ENCODE measurements around the gene TSPAN18. TPM values are rescaled to one million over a fixed set of nuclear protein-coding genes. Genes with fewer than 3 reads are reported as not detected.

TSPAN18 gene
- total RNA-seq, 1 donor from 2014 or later, result 12.8 TPM

DNA sequence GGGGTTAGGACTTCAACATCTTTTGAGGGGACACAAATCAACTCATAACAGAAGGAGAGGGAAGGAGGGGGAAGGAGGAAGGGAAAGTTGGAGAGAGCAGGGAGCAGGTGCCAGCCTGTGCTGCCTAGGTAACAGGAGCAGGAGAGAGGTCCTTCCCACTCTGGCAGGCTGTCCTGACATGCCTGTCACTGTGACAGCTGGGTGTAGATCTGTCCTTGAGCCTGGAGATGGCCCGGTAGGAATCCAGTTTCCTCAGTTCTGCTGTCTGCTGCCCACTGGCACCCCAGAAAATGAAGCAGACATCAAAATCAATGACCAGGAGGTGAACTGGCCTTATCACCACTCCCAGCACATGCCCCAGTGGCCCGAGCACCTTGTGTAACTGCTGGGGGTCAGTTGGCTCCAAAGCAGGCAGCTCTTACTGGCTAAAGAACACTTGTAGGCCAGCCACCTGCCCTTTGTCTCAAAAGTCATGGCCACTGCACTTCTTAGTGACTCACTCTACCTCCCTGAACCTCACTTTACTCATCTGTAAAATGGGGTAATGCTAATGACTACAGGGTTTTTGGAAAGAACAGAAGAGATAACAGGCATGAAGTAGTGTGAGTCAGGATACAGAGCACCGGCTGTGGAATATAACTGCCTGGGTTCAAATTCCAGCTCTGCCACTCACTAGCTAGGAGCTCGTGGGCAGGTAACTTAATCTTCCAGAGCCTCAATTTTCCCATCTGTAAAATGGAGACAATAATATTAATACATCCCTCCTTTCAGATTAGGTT lies 8.0 kb upstream of the TSPAN18 start:
- no peaks in the 10 kb centered on the region for H3K36me3 ChIP-seq
- DNase-seq (ENCODE audit: extremely low spot score in 2 of 2), result no peak
- peaks cover 9% of the 10 kb centered on the region for H3K4me1 ChIP-seq
- TF ChIP-seq, protein P1, sequence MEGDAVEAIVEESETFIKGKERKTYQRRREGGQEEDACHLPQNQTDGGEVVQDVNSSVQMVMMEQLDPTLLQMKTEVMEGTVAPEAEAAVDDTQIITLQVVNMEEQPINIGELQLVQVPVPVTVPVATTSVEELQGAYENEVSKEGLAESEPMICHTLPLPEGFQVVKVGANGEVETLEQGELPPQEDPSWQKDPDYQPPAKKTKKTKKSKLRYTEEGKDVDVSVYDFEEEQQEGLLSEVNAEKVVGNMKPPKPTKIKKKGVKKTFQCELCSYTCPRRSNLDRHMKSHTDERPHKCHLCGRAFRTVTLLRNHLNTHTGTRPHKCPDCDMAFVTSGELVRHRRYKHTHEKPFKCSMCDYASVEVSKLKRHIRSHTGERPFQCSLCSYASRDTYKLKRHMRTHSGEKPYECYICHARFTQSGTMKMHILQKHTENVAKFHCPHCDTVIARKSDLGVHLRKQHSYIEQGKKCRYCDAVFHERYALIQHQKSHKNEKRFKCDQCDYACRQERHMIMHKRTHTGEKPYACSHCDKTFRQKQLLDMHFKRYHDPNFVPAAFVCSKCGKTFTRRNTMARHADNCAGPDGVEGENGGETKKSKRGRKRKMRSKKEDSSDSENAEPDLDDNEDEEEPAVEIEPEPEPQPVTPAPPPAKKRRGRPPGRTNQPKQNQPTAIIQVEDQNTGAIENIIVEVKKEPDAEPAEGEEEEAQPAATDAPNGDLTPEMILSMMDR (IDR thresholded peaks at IDR 0.05), result no peak
- TF ChIP-seq POLR2A (IDR thresholded peaks at IDR 0.05), result no peak
- TF ChIP-seq POLR2AphosphoS5 (IDR thresholded peaks at IDR 0.05; ENCODE audit: insufficient read depth in 1 of 2, low read depth in 1 of 2), result no peak
- intact Hi-C loops (cut with DNase I), result no loop called here
- H3K27ac ChIP-seq, result no peak overlapping the region
- no peaks in the 10 kb centered on the region for H3K27me3 ChIP-seq
- H3K9me3 ChIP-seq, result no peaks in the 10 kb centered on the region
- no peak overlapping the region for H3K4me3 ChIP-seq

DNA sequence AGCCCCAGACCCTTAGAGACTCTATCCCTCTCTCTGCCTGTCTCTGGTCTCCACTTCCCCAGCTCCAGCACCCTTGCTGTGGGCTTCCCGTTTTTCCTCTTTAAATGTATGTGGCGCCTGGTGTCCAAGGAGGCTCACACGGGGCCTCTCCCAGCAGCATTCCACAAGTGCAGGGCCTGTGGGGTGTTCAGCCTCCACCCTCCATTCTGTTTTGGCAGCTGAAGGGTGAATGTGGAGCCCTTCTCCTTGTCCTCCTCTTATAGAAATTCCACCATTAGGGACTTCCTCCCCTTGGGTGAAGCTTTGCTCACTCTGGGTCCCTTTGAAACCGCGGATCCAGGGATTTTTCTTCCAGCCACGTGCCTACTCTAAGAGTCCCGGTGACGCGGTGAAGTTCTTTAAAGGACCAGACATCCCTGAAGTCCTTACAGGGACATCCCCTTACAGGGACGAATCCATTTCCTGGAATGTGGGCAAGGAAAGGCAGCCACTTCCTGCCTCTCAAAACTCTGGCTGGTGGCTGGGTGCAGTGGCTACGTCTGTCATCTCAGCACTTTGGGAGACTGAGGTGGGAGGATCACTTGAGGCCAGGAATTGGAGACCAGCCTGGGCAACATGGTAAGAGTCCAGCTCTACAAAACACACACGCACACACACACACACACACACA lies 1.6 kb upstream of the TSPAN18 start:
- intact Hi-C loops (cut with DNase I), result loop anchor here (10.0 kb wide), 1 partner anchor 100 kb away; no protein-coding TSS in a partner anchor
- no peaks in the 10 kb centered on the region for H3K27me3 ChIP-seq

DNA sequence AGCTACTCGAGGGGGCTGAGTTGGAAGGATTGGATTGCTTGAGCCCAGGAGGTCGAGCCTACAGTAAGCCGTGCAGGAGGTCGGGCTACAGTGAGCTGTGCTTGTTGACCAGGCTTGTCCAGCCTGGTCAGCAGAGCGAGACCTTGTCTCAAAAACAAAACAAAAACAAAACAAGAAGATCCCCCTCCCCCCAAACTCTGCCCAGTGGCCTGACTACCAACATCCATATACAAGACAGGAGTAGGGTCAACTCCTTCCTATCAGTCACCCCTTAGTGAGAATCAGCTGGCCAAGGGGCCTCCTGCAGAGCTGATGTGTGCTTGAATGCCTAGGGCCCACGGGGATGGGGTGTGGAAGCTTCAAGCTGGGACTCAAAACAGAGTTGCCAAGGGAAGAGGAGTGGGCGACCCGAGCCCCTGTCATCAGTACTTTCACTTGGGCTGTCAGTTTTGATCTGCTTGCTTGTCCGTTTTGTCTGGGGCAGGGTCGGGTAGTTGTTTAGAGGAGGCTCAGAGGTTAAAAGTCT lies 942 bp upstream of the TSPAN18 start:
- TF ChIP-seq, protein P1 (IDR thresholded peaks at IDR 0.05), result no peak
- TF ChIP-seq POLR2AphosphoS5 (IDR thresholded peaks at IDR 0.05; ENCODE audit: insufficient read depth in 1 of 2, low read depth in 1 of 2) (no peak), POLR2A (IDR thresholded peaks at IDR 0.05) (no peak)
- H3K9me3 ChIP-seq, result no peaks in the 10 kb centered on the region
- H3K4me3 ChIP-seq, result peak overlapping the region in 1 of 2 donors; percentile 52
- intact Hi-C loops (cut with DNase I), result loop anchor here (10.0 kb wide), 1 partner anchor 101 kb away; no protein-coding TSS in a partner anchor
- peaks cover 36% of the 10 kb centered on the region for H3K4me1 ChIP-seq
- H3K27ac ChIP-seq, result no peak overlapping the region
- H3K27me3 ChIP-seq, result no peaks in the 10 kb centered on the region
- no peaks in the 10 kb centered on the region for H3K36me3 ChIP-seq
- DNase-seq (ENCODE audit: extremely low spot score in 2 of 2), result no peak

More for the DNA sequence above, 1.6 kb upstream of the TSPAN18 start:
- H3K4me1 ChIP-seq, result peaks cover 30% of the 10 kb centered on the region
- TF ChIP-seq, protein P1 (IDR thresholded peaks at IDR 0.05), result no peak
- TF ChIP-seq POLR2AphosphoS5 (IDR thresholded peaks at IDR 0.05; ENCODE audit: insufficient read depth in 1 of 2, low read depth in 1 of 2), result no peak
- TF ChIP-seq POLR2A (IDR thresholded peaks at IDR 0.05), result no peak
- H3K36me3 ChIP-seq, result no peaks in the 10 kb centered on the region
- H3K4me3 ChIP-seq, result no peak overlapping the region
- H3K27ac ChIP-seq, result no peak overlapping the region
- H3K9me3 ChIP-seq, result no peaks in the 10 kb centered on the region
- no peak for DNase-seq (ENCODE audit: extremely low spot score in 2 of 2)

DNA sequence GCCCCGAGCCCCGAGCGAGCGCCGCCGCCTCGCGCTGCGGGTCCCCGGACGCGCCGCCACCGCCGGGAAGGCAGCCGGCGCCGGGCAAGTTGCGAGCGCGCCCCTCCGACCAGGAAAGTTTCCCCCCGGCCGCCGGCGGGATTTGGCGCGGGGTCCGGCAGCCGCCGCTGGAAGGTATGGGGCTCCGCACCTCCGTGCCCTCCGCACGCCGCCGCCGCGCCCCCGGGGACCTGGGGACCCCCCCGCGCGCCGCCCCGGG lies 281 bp downstream of the TSPAN18 start:
- Histone ChIP-seq H3K4me1 (peaks cover 36% of the 10 kb centered on the region), H3K4me3 (peak overlapping the region; percentile 52 to 54), H3K36me3 (no peaks in the 10 kb centered on the region), H3K27ac (peak overlapping the region; percentile 74), H3K9me3 (no peaks in the 10 kb centered on the region), H3K27me3 (no peaks in the 10 kb centered on the region)
- TF ChIP-seq, protein P1 (IDR thresholded peaks at IDR 0.05), result no peak
- no peak for TF ChIP-seq POLR2A (IDR thresholded peaks at IDR 0.05)
- TF ChIP-seq POLR2AphosphoS5 (IDR thresholded peaks at IDR 0.05; ENCODE audit: insufficient read depth in 1 of 2, low read depth in 1 of 2), result no peak
- DNase-seq (ENCODE audit: extremely low spot score in 2 of 2), result no peak
- intact Hi-C loops (cut with DNase I), result loop anchor here (10.0 kb wide), 1 partner anchor 102 kb away; no protein-coding TSS in a partner anchor

Data from vagina (tissue), 2 donors.